Stomach smooth muscle (tissue), 2 donors: ENCODE measurements around the gene SMYD3.

Experiments used
- H3K27ac ChIP-seq: one replicate; pipeline ENCODE4 v1.7.0; 2013; ENCODE audit warnings: mild to moderate bottlenecking, low read length, inconsistent platforms
- H3K27me3 ChIP-seq, 2 donors: one replicate each; pipeline ENCODE4 v1.7.0; 2013; ENCODE audit warnings: low read length in 2 of 2; ENCODE audit not compliant: insufficient read depth in 2 of 2, control insufficient read depth in 1 of 2
- H3K36me3 ChIP-seq, 2 donors: one replicate each; pipeline ENCODE4 v1.7.0; 2013; ENCODE audit warnings: low read length in 2 of 2; ENCODE audit not compliant: control insufficient read depth in 2 of 2, insufficient read depth in 2 of 2
- H3K4me1 ChIP-seq: one replicate; pipeline ENCODE4 v1.7.0; 2013; ENCODE audit warnings: low read length; ENCODE audit not compliant: control insufficient read depth, insufficient read depth
- H3K4me3 ChIP-seq, 2 donors: one replicate each; pipeline ENCODE4 v1.7.0; 2013; ENCODE audit warnings: low read length in 2 of 2
- H3K9ac ChIP-seq, 2 donors: one replicate each; pipeline ENCODE4 v1.7.0; 2013; ENCODE audit warnings: low read length in 2 of 2, mild to moderate bottlenecking in 1 of 2
- H3K9me3 ChIP-seq, 2 donors: one replicate each; pipeline ENCODE4 v1.7.0; 2013; ENCODE audit warnings: low read length in 2 of 2; ENCODE audit not compliant: control insufficient read depth in 2 of 2
- donor health status: healthy.
- donor health status: Pancreatic carcinoma.

The SMYD3 gene

GRCh38 chr1:246051909-246052518 is 455.1 kb downstream of the SMYD3 start:
- Histone ChIP-seq H3K4me1 (no peaks in the 10 kb centered on the region), H3K27ac (no peak overlapping the region), H3K27me3 (no peaks in the 10 kb centered on the region), H3K4me3 (no peak overlapping the region), H3K9ac (no peak overlapping the region), H3K36me3 (no peaks in the 10 kb centered on the region), H3K9me3 (no peaks in the 10 kb centered on the region)

GRCh38 chr1:246048693-246049092 is 458.4 kb downstream of the SMYD3 start:
- no peaks in the 10 kb centered on the region for H3K4me1 ChIP-seq
- no peak overlapping the region for H3K27ac ChIP-seq
- H3K4me3 ChIP-seq, result no peak overlapping the region
- H3K9me3 ChIP-seq, result no peaks in the 10 kb centered on the region
- no peaks in the 10 kb centered on the region for H3K36me3 ChIP-seq
- H3K27me3 ChIP-seq, result no peaks in the 10 kb centered on the region
- H3K9ac ChIP-seq, result no peak overlapping the region

GRCh38 chr1:246043556-246043955 is 463.5 kb downstream of the SMYD3 start:
- Histone ChIP-seq H3K9ac (no peak overlapping the region), H3K36me3 (no peaks in the 10 kb centered on the region), H3K27ac (no peak overlapping the region)

GRCh38 chr1:246041360-246041759 is 465.7 kb downstream of the SMYD3 start:
- Histone ChIP-seq H3K4me3 (no peak overlapping the region), H3K36me3 (no peaks in the 10 kb centered on the region), H3K27me3 (no peaks in the 10 kb centered on the region), H3K9ac (no peak overlapping the region), H3K27ac (no peak overlapping the region), H3K4me1 (no peaks in the 10 kb centered on the region), H3K9me3 (no peaks in the 10 kb centered on the region)

More at GRCh38 chr1:246043556-246043955, 463.5 kb downstream of the SMYD3 start:
- no peaks in the 10 kb centered on the region for H3K4me1 ChIP-seq
- H3K27me3 ChIP-seq, result no peaks in the 10 kb centered on the region
- H3K9me3 ChIP-seq, result no peaks in the 10 kb centered on the region
- no peak overlapping the region for H3K4me3 ChIP-seq

GRCh38 chr1:246040200-246040890 is 466.7 kb downstream of the SMYD3 start:
- no peak overlapping the region for H3K27ac ChIP-seq
- no peaks in the 10 kb centered on the region for H3K36me3 ChIP-seq
- no peaks in the 10 kb centered on the region for H3K9me3 ChIP-seq
- no peak overlapping the region for H3K9ac ChIP-seq
- peaks cover 3% of the 10 kb centered on the region for H3K4me1 ChIP-seq
- no peak overlapping the region for H3K4me3 ChIP-seq
- H3K27me3 ChIP-seq, result no peaks in the 10 kb centered on the region

- no peak overlapping the region for H3K27ac ChIP-seq
- no peaks in the 10 kb centered on the region for H3K36me3 ChIP-seq
- H3K27me3 ChIP-seq, result no peaks in the 10 kb centered on the region
Measured at GRCh38 chr1:246039584-246039983, 467.5 kb downstream of the SMYD3 start.

GRCh38 chr1:246037832-246038231 is 469.2 kb downstream of the SMYD3 start:
- H3K9ac ChIP-seq, result no peak overlapping the region
- peaks cover 3% of the 10 kb centered on the region for H3K4me1 ChIP-seq
- no peaks in the 10 kb centered on the region for H3K9me3 ChIP-seq
- no peaks in the 10 kb centered on the region for H3K27me3 ChIP-seq
- no peaks in the 10 kb centered on the region for H3K36me3 ChIP-seq
- H3K4me3 ChIP-seq, result no peak overlapping the region
- H3K27ac ChIP-seq, result no peak overlapping the region

More at GRCh38 chr1:246039584-246039983, 467.5 kb downstream of the SMYD3 start:
- Histone ChIP-seq H3K4me3 (no peak overlapping the region), H3K9me3 (no peaks in the 10 kb centered on the region), H3K4me1 (peaks cover 3% of the 10 kb centered on the region), H3K9ac (no peak overlapping the region)

GRCh38 chr1:246036175-246036574 is 470.9 kb downstream of the SMYD3 start:
- peaks cover 3% of the 10 kb centered on the region for H3K4me1 ChIP-seq
- H3K27me3 ChIP-seq, result no peaks in the 10 kb centered on the region
- no peak overlapping the region for H3K4me3 ChIP-seq
- H3K9me3 ChIP-seq, result no peaks in the 10 kb centered on the region
- H3K9ac ChIP-seq, result no peak overlapping the region
- no peak overlapping the region for H3K27ac ChIP-seq
- no peaks in the 10 kb centered on the region for H3K36me3 ChIP-seq

GRCh38 chr1:246035060-246035541 is 472.0 kb downstream of the SMYD3 start:
- peaks cover 3% of the 10 kb centered on the region for H3K4me1 ChIP-seq
- H3K27ac ChIP-seq, result no peak overlapping the region
- peak overlapping the region; percentile 37 to 39 for H3K9ac ChIP-seq
- H3K36me3 ChIP-seq, result no peaks in the 10 kb centered on the region
- no peaks in the 10 kb centered on the region for H3K27me3 ChIP-seq
- no peaks in the 10 kb centered on the region for H3K9me3 ChIP-seq
- peak overlapping the region; percentile 65 to 67 for H3K4me3 ChIP-seq

- no peak overlapping the region for H3K9ac ChIP-seq
- peaks cover 3% of the 10 kb centered on the region for H3K4me1 ChIP-seq
- no peak overlapping the region for H3K4me3 ChIP-seq
- H3K27ac ChIP-seq, result no peak overlapping the region
- no peaks in the 10 kb centered on the region for H3K9me3 ChIP-seq
- no peaks in the 10 kb centered on the region for H3K27me3 ChIP-seq
- no peaks in the 10 kb centered on the region for H3K36me3 ChIP-seq
Measured at GRCh38 chr1:246034630-246035029, 472.4 kb downstream of the SMYD3 start.

- Histone ChIP-seq H3K4me3 (no peak overlapping the region), H3K9ac (no peak overlapping the region), H3K27me3 (no peaks in the 10 kb centered on the region), H3K27ac (no peak overlapping the region), H3K9me3 (no peaks in the 10 kb centered on the region), H3K4me1 (peaks cover 3% of the 10 kb centered on the region), H3K36me3 (no peaks in the 10 kb centered on the region)
Measured at GRCh38 chr1:246032984-246033383, 474.1 kb downstream of the SMYD3 start.
